Measurements from ENCODE around the gene XRCC4. TPM values are rescaled to one million over a fixed set of nuclear protein-coding genes. Genes with fewer than 3 reads are reported as not detected.

XRCC4 gene
- total and polyA plus RNA-seq, 4 donors = 2.3 to 4.9 (median 3.0) TPM

DNA sequence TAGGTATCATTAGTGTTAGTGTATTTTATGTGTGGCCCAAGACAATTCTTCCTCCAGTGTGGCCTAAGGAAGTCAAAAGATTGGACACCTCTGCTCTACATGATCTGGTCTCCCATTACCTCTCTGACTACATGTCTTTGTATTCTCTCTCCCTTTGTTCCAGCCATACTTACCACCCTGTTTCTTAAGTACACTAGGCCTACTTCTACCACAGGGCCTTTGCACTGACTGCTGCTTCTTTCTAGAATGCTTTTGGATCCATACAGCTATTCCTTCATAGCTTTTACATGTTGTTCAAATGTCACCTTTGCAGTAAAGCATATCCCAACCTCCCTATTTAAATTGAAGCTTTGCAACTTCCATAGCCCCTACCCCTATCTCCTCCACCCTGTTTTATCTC is 5.4 kb downstream of the XRCC4 start:
- H3K27me3 ChIP-seq (ENCODE audit: control insufficient read depth in 4 of 4, insufficient read depth in 4 of 4, low read length in 3 of 4) = no peaks in the 10 kb centered on the region
- H3K27ac ChIP-seq (ENCODE audit: low read depth in 1 of 2, low read length in 2 of 2) = no peak overlapping the region
- TF ChIP-seq FOXA1 (IDR thresholded peaks at IDR 0.05) = no peak
- TF ChIP-seq RXRA (IDR thresholded peaks at IDR 0.05) = no peak
- no peak for TF ChIP-seq HNF4A (conservative IDR thresholded peaks at IDR 0.05)
- no peak for TF ChIP-seq REST (IDR thresholded peaks at IDR 0.05)
- no peak for TF ChIP-seq SP1 (IDR thresholded peaks at IDR 0.05)
- TF ChIP-seq FOXA2 (IDR thresholded peaks at IDR 0.05) = no peak
- no peak for TF ChIP-seq MAX (IDR thresholded peaks at IDR 0.05)
- no peak for TF ChIP-seq YY1 (IDR thresholded peaks at IDR 0.05)
- TF ChIP-seq TAF1 (conservative IDR thresholded peaks at IDR 0.05) = no peak
- TF ChIP-seq GABPA (IDR thresholded peaks at IDR 0.05 in 1 of 2, conservative IDR thresholded peaks at IDR 0.05 in 1 of 2) = no peak
- TF ChIP-seq EGR1 (IDR thresholded peaks at IDR 0.05; ENCODE audit: low read depth in 2 of 2) = no peak
- no peak for TF ChIP-seq JUND (IDR thresholded peaks at IDR 0.05)
- TF ChIP-seq RAD21 (IDR thresholded peaks at IDR 0.05) = no peak
- H3K36me3 ChIP-seq (ENCODE audit: control insufficient read depth in 4 of 4, insufficient read depth in 3 of 4, low read depth in 1 of 4, low read length in 3 of 4) = no peaks in the 10 kb centered on the region
- H3K9me3 ChIP-seq (ENCODE audit: control insufficient read depth in 4 of 4, low read length in 3 of 4) = no peaks in the 10 kb centered on the region
- no peak overlapping the region for H3K4me3 ChIP-seq (ENCODE audit: low read depth in 1 of 3, low read length in 3 of 3)
- H3K9ac ChIP-seq (ENCODE audit: low read depth in 1 of 2, low read length in 2 of 2) = no peak overlapping the region
- H3K4me1 ChIP-seq (ENCODE audit: control insufficient read depth in 4 of 4, insufficient read depth in 4 of 4, low read length in 3 of 4) = peaks cover 0 to 19% (median 10%) of the 10 kb centered on the region in 4 donors
- DNase-seq (ENCODE audit: low spot score) = no peak

GRCh38 chr5:83084336-83084735 is 7.0 kb downstream of the XRCC4 start:
- 37% methylated on average over 2 of the region's 2 CpGs for WGBS
- no peak for TF ChIP-seq MAX (IDR thresholded peaks at IDR 0.05)
- no peak for TF ChIP-seq JUND (IDR thresholded peaks at IDR 0.05)
- TF ChIP-seq YY1 (IDR thresholded peaks at IDR 0.05) = no peak
- TF ChIP-seq TAF1 (conservative IDR thresholded peaks at IDR 0.05) = no peak
- TF ChIP-seq FOXA1 (IDR thresholded peaks at IDR 0.05) = no peak
- TF ChIP-seq REST (IDR thresholded peaks at IDR 0.05) = no peak
- no peak for TF ChIP-seq GABPA (IDR thresholded peaks at IDR 0.05 in 1 of 2, conservative IDR thresholded peaks at IDR 0.05 in 1 of 2)
- no peak for TF ChIP-seq SP1 (IDR thresholded peaks at IDR 0.05)
- no peak for TF ChIP-seq RAD21 (IDR thresholded peaks at IDR 0.05)
- no peak for TF ChIP-seq RXRA (IDR thresholded peaks at IDR 0.05)
- TF ChIP-seq ATF3 (IDR thresholded peaks at IDR 0.05) = no peak
- TF ChIP-seq FOXA2 (IDR thresholded peaks at IDR 0.05) = no peak
- TF ChIP-seq ZBTB33 (IDR thresholded peaks at IDR 0.05) = no peak
- no peak for TF ChIP-seq HNF4A (conservative IDR thresholded peaks at IDR 0.05)
- TF ChIP-seq HNF4G (IDR thresholded peaks at IDR 0.05) = no peak
- TF ChIP-seq NR2F2 (IDR thresholded peaks at IDR 0.05) = no peak
- DNase-seq (ENCODE audit: low spot score) = no peak
- no peaks in the 10 kb centered on the region for H3K9me3 ChIP-seq (ENCODE audit: control insufficient read depth in 4 of 4, low read length in 3 of 4)
- no peak overlapping the region for H3K27ac ChIP-seq (ENCODE audit: low read depth in 1 of 2, low read length in 2 of 2)
- H3K4me1 ChIP-seq (ENCODE audit: control insufficient read depth in 4 of 4, insufficient read depth in 4 of 4, low read length in 3 of 4) = peaks cover 0 to 10% (median 5%) of the 10 kb centered on the region in 4 donors
- no peak overlapping the region for H3K9ac ChIP-seq (ENCODE audit: low read depth in 1 of 2, low read length in 2 of 2)
- H3K4me3 ChIP-seq (ENCODE audit: low read depth in 1 of 3, low read length in 3 of 3) = no peak overlapping the region
- no peaks in the 10 kb centered on the region for H3K36me3 ChIP-seq (ENCODE audit: control insufficient read depth in 4 of 4, insufficient read depth in 3 of 4, low read depth in 1 of 4, low read length in 3 of 4)
- H3K27me3 ChIP-seq (ENCODE audit: control insufficient read depth in 4 of 4, insufficient read depth in 4 of 4, low read length in 3 of 4) = no peaks in the 10 kb centered on the region
